Measurements from ENCODE around the gene IMMP2L. TPM values are rescaled to one million over a fixed set of nuclear protein-coding genes. Genes with fewer than 3 reads are reported as not detected.

The IMMP2L gene
- total and polyA plus RNA-seq, 2 donors (not counting 3 experiments of a cell fraction or from before 2014, with no cell fraction given): 9.9 to 11.8 TPM

GRCh38 chr7:111239437-111239836 lies 322.9 kb downstream of the IMMP2L start:
- ChIA-PET POLR2A (no interaction called here), CTCF (interaction anchor here (1.9 kb wide), 1 partner anchor 141 kb away, joined by 6 read pairs; no protein-coding TSS in a partner anchor)
- H4K20me1 ChIP-seq (replicated peaks; ENCODE audit: control insufficient read depth, extremely low read depth, insufficient read depth, low read length): no peaks in the 10 kb centered on the region
- intact Hi-C loops (cut with micrococcal nuclease) (no loop called here), dilution Hi-C loops (cut with MboI; ENCODE audit: extremely low pct_ligation_motif_present, low sequenced_read_pairs) (no loop called here)
- TF ChIP-seq MYC (IDR thresholded peaks at IDR 0.05; ENCODE audit: low read depth, low read length) (no peak), CTCF (IDR thresholded peaks at IDR 0.05; ENCODE audit: extremely low read depth in 1 of 2, insufficient read depth in 1 of 2, low read depth in 1 of 2, low read length in 2 of 2) (no peak), GATA2 (IDR thresholded peaks at IDR 0.05; ENCODE audit: insufficient read depth, insufficient read length, low read depth, low read length) (no peak), POLR2AphosphoS5 (IDR thresholded peaks at IDR 0.05; ENCODE audit: insufficient read depth, low read depth, low read length) (no peak), POLR2A (IDR thresholded peaks at IDR 0.05; ENCODE audit: low read depth, low read length) (no peak), JUN (IDR thresholded peaks at IDR 0.05; ENCODE audit: borderline replicate concordance, insufficient read depth, insufficient read length, low read depth) (no peak), EZH2 (IDR thresholded peaks at IDR 0.05; ENCODE audit: borderline replicate concordance, low read depth, low read length, severe bottlenecking) (no peak)
- no peak overlapping the region for H3K9ac ChIP-seq (replicated peaks; ENCODE audit: extremely low read depth, insufficient read depth, low read length)
- H3K27me3 ChIP-seq (ENCODE audit: control insufficient read depth in 2 of 2, insufficient read depth in 2 of 2, low read length in 2 of 2): no peaks in the 10 kb centered on the region
- peaks cover 4% of the 10 kb centered on the region for H3K4me1 ChIP-seq (ENCODE audit: control insufficient read depth, extremely low read depth, insufficient read depth, low read length)
- no peaks in the 10 kb centered on the region for H3K9me3 ChIP-seq (replicated peaks; ENCODE audit: control insufficient read depth, insufficient read depth, low read length)
- H3K4me3 ChIP-seq (replicated peaks in 1 of 3; ENCODE audit: insufficient read depth in 1 of 3, low read depth in 1 of 3, low read length in 3 of 3): no peak overlapping the region
- no peaks in the 10 kb centered on the region for H3K79me2 ChIP-seq (ENCODE audit: control insufficient read depth, insufficient read depth, low read length)
- BruUV-seq (replicated peaks): no TSS peak
- no peaks in the 10 kb centered on the region for H3K36me3 ChIP-seq (ENCODE audit: control insufficient read depth in 2 of 2, extremely low read depth in 1 of 2, insufficient read depth in 2 of 2, low read length in 2 of 2)
- FAIRE-seq (no peak), DNase-seq (ENCODE audit: low read depth, low spot score) (no peak)
- no peak overlapping the region for H3K27ac ChIP-seq (ENCODE audit: insufficient read depth, low read depth, low read length)
- no peak overlapping the region for H2AFZ ChIP-seq (ENCODE audit: low read depth, low read length)
- peak overlapping the region; percentile 93 for H3K4me2 ChIP-seq (ENCODE audit: insufficient read depth, low read length)
- H3K9me1 ChIP-seq (replicated peaks; ENCODE audit: control insufficient read depth, extremely low read depth, insufficient read depth, low read length): no peaks in the 10 kb centered on the region
